GM18519 (cell line): ENCODE data around the gene MAPKAPK2.
"Not testable (repeated sequence)": the region's sequence is repeated elsewhere in the genome, so short reads cannot be mapped to it uniquely, and the experiment has no call there.

Experiments
- ATAC-seq: cut with Tn5 transposase; IDR thresholded peaks from one replicate; pipeline ENCODE4 v1.9.1; 2021; ENCODE audit warnings: mild to moderate bottlenecking, moderate library complexity; ENCODE audit not compliant: unreplicated experiment, low FRiP score

MAPKAPK2 gene

GRCh38 chr1:206768472-206769303 lies 84.0 kb downstream of the MAPKAPK2 start:
- no peak for ATAC-seq

DNA sequence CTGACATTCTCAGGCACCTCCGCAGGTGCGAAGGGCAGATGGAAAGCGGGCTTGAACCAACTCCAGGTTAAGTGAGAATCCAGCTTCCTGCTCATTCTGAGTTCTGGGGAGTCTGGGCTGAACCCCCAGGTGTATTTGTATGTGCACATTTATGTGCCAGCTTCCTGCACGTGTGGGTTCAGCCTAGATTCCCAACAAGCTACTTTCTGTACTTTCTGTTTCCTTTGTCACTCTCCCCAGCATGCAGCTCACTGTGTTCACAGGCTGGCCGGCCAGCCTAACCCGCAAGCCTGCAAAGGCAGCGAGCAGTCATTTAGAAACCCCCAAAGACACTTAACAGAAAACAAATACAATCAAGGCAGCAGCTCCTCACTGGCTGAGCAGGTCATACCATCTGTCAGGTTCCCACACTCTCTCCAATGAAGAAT lies 84.6 kb downstream of the MAPKAPK2 start:
- ATAC-seq: peak; percentile 74

DNA sequence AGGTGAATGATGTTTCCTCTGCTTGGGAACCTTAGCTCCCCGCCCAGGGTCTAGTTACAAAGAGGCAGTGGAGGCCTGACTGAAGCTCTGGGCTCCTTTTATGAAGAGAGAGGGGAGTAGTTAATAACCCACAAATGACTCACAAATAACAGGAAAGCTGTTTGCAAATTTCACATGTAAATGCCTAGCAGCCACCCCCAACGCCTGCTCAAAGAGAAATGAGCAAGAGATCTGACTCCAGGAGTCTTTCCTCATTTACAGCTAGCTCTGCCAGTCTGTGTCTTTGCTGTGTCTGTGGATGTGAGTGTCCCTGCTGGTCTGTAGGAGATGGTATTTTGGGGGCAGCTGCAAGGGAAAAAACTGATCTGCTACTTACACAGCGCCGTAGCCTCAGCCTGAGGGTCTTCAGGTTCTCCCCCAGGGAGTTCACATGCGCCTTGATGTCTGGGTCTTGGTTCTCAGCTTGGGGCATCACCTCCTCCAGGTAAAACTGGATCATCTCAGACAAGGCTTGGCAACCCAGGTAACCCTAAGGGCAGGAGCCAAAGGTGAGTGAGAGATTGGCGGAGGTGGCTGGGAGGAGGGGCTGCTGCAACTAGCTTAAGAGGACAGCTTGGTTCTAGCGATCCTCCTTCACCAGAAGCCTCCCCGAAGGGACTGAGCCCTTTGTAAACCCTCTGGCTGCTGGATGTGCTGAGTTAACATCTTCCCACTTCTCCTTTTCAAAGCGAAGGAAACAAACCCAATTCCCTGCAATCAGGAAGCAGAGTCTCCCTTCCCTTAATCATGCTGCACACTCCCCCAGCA lies 86.0 kb downstream of the MAPKAPK2 start, which contains the start of gene IL19:
Gene IL19 (plus strand): TSS at position 243 of the 807 bp plus-strand sequence. CDS start 65,890 bp downstream, outside the sequence.
- no peak for ATAC-seq

DNA sequence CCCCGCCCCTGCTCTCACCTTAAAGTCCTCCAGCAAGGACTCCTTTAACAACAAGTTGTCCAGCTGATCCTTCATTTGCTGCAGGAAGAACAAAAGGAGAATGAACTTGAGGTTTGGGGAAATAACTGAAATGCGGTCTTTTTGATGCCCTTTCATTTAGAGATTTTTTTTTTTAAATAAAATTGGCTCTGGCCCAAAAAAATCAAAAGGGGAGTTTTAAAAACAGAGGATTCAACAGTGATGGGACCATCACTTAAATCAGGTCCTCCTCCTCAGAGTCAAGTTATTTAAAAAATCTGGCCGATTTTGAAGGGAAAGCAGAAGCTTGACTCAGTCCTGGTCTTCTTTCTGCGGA lies 86.6 kb downstream of the MAPKAPK2 start:
- no peak for ATAC-seq

- ATAC-seq: no peak
Measured at GRCh38 chr1:206772243-206772937, 87.7 kb downstream of the MAPKAPK2 start, which contains the start of gene IL10. TSS of gene IL10 (minus strand) at chr1:206772494. CDS start at chr1:206772435, 59 bp downstream.

GRCh38 chr1:206774093-206774492 lies 89.4 kb downstream of the MAPKAPK2 start:
- ATAC-seq: no peak

- no peak for ATAC-seq
Measured at GRCh38 chr1:206776229-206776628, 91.5 kb downstream of the MAPKAPK2 start.

DNA sequence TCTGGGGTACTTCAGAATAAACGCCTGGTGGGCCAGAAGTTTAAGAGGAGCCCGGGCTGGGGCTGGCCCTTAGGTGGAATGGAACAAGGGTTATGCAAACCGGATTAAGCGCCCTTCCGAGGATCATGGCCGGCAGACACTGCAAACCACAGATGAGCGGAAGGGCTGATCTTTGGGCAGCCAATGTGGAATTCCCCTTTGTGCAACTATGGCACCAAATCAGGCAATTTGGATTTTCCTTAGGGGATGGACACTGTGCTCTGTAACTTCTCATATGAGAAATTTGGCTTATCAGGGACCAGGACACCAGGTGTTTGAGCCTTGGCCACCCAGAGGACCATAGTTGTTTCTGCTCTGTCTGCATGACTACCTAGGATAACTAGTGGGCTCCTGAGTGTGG lies 93.3 kb downstream of the MAPKAPK2 start:
- ATAC-seq: no peak

DNA sequence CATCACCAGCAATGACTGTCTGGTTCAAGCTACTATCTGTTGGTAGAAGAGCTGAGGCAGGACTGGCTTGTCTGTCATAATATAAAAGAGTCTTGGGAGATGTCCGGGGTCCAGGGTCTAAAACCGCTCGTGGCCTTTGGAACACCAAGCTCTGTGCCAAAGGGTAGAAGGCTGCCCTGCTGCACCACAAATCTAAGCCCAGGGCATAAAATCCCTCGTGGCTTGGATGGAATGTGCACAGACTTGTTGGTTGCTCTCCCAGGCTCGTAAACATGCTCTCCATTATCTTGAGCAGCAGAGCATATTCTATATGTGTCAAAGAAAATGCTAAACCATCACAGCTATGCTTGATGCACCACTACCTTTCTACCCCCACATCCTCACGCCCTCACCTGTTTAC lies 94.2 kb downstream of the MAPKAPK2 start:
- not testable (repeated sequence) for ATAC-seq

GRCh38 chr1:206779638-206780037 lies 94.9 kb downstream of the MAPKAPK2 start:
- ATAC-seq: no peak

GRCh38 chr1:206782448-206782847 lies 97.7 kb downstream of the MAPKAPK2 start:
- peak; percentile 44 for ATAC-seq

DNA sequence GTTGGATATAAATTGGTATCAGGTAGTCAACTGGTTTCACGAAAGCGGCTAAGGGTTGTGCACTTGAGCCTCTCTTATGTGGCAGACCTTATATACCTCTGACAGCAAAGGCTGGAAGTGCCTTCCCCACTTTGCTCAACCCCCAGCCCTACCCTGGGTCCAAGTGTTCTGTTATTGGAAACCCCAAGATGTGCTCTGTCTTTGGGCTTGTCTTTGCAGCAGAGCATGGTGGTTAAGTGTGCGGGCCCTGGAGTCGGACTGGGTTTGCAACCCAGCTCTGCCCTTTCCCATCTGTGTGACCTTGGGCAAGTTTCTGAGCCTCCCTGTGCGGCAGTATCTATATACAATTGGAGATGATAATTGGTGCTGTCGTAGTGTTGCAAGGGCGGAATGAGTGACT lies 98.8 kb downstream of the MAPKAPK2 start:
- ATAC-seq: no peak
